C1 segment of cervical spinal cord (tissue), 14 donors: ENCODE measurements around the gene LRP8.
A peak's percentile ranks its signal among the peaks of the same experiment; 100 is the strongest.

Experiments used
- DNase-seq, 14 donors: peaks; one replicate each; lab custom pipeline; 2025; lab: John Stamatoyannopoulos, UW

LRP8 gene

GRCh38 chr1:53340660-53341520 is 13.0 kb upstream of the LRP8 start:
- DNase-seq, result no peak

- DNase-seq, result no peak
Measured at GRCh38 chr1:53339736-53340635, 12.1 kb upstream of the LRP8 start.

- DNase-seq, result no peak
Measured at GRCh38 chr1:53338423-53338822, 10.6 kb upstream of the LRP8 start.

- no peak for DNase-seq
Measured at GRCh38 chr1:53337499-53337898, 9.6 kb upstream of the LRP8 start.

- DNase-seq, result no peak
Measured at GRCh38 chr1:53336146-53336545, 8.3 kb upstream of the LRP8 start.

GRCh38 chr1:53335661-53336060 is 7.8 kb upstream of the LRP8 start:
- no peak for DNase-seq

- DNase-seq, result no peak
Measured at GRCh38 chr1:53334781-53335180, 6.9 kb upstream of the LRP8 start.

GRCh38 chr1:53334312-53334711 is 6.4 kb upstream of the LRP8 start:
- DNase-seq, result no peak

- DNase-seq, result no peak
Measured at GRCh38 chr1:53332833-53333232, 5.0 kb upstream of the LRP8 start.

- DNase-seq, result no peak
Measured at GRCh38 chr1:53332186-53332564, 4.3 kb upstream of the LRP8 start.

GRCh38 chr1:53331446-53332185 is 3.7 kb upstream of the LRP8 start:
- DNase-seq, result no peak

GRCh38 chr1:53330819-53331218 is 2.9 kb upstream of the LRP8 start:
- DNase-seq, result no peak

- DNase-seq, result no peak
Measured at GRCh38 chr1:53328541-53329499, 950 bp upstream of the LRP8 start.

GRCh38 chr1:53327182-53327913 is 522 bp downstream of the LRP8 start:
- peak in 3 of 14 donors; percentile 27 to 52 (median 49) for DNase-seq

GRCh38 chr1:53326598-53327181 is 1.2 kb downstream of the LRP8 start:
- DNase-seq, result peak in 1 of 14 donors; percentile 49

- peak in 12 of 14 donors; percentile 18 to 91 (median 73) for DNase-seq
Measured at GRCh38 chr1:53326088-53326597, 1.7 kb downstream of the LRP8 start.

- peak in 1 of 14 donors; percentile 49 for DNase-seq
Measured at GRCh38 chr1:53325326-53326087, 2.4 kb downstream of the LRP8 start.

- no peak for DNase-seq
Measured at GRCh38 chr1:53324728-53325297, 3.1 kb downstream of the LRP8 start.
